ENCODE data around the gene LPCAT3. TPM values are rescaled to one million over a fixed set of nuclear protein-coding genes. Genes with fewer than 3 reads are reported as not detected.

The LPCAT3 gene
- polyA plus RNA-seq, 1 experiment: 37.6 TPM

GRCh38 chr12:6958609-6959057 lies 59.6 kb downstream of the LPCAT3 start:
- Histone ChIP-seq H3K9me3 (ENCODE audit: control insufficient read depth, insufficient read depth, low read length) (no peaks in the 10 kb centered on the region), H3K4me3 (ENCODE audit: low read depth, low read length) (no peak overlapping the region), H3K27me3 (ENCODE audit: control insufficient read depth, insufficient read depth, low read length) (no peaks in the 10 kb centered on the region), H3K27ac (ENCODE audit: low read depth, low read length) (no peak overlapping the region)
- CTCF ChIA-PET: interaction anchor here (0.9 kb wide), 1 partner anchor 67 kb away, joined by 3 read pairs; no protein-coding TSS in a partner anchor
- no peak for TF ChIP-seq CTCF (IDR thresholded peaks at IDR 0.05; ENCODE audit: low read depth, low read length)
- DNase-seq (ENCODE audit: low read depth, low spot score): no peak
- POLR2A ChIA-PET: no interaction called here

- no peak for DNase-seq (ENCODE audit: low read depth, low spot score)
- ChIA-PET POLR2A (no interaction called here), CTCF (interaction anchor here (0.9 kb wide), 1 partner anchor 67 kb away, joined by 3 read pairs; no protein-coding TSS in a partner anchor)
- H3K9me3 ChIP-seq (ENCODE audit: control insufficient read depth, insufficient read depth, low read length): no peaks in the 10 kb centered on the region
- no peaks in the 10 kb centered on the region for H3K27me3 ChIP-seq (ENCODE audit: control insufficient read depth, insufficient read depth, low read length)
- H3K27ac ChIP-seq (ENCODE audit: low read depth, low read length): no peak overlapping the region
- H3K4me3 ChIP-seq (ENCODE audit: low read depth, low read length): no peak overlapping the region
- no peak for TF ChIP-seq CTCF (IDR thresholded peaks at IDR 0.05; ENCODE audit: low read depth, low read length)
Measured at GRCh38 chr12:6957741-6958608, 60.3 kb downstream of the LPCAT3 start.

GRCh38 chr12:6957151-6957701 lies 61.0 kb downstream of the LPCAT3 start:
- ChIA-PET POLR2A (no interaction called here), CTCF (no interaction called here)
- no peak for DNase-seq (ENCODE audit: low read depth, low spot score)
- no peak overlapping the region for H3K4me3 ChIP-seq (ENCODE audit: low read depth, low read length)
- no peaks in the 10 kb centered on the region for H3K9me3 ChIP-seq (ENCODE audit: control insufficient read depth, insufficient read depth, low read length)
- H3K27me3 ChIP-seq (ENCODE audit: control insufficient read depth, insufficient read depth, low read length): no peaks in the 10 kb centered on the region
- no peak for TF ChIP-seq CTCF (IDR thresholded peaks at IDR 0.05; ENCODE audit: low read depth, low read length)
- H3K27ac ChIP-seq (ENCODE audit: low read depth, low read length): no peak overlapping the region

DNA sequence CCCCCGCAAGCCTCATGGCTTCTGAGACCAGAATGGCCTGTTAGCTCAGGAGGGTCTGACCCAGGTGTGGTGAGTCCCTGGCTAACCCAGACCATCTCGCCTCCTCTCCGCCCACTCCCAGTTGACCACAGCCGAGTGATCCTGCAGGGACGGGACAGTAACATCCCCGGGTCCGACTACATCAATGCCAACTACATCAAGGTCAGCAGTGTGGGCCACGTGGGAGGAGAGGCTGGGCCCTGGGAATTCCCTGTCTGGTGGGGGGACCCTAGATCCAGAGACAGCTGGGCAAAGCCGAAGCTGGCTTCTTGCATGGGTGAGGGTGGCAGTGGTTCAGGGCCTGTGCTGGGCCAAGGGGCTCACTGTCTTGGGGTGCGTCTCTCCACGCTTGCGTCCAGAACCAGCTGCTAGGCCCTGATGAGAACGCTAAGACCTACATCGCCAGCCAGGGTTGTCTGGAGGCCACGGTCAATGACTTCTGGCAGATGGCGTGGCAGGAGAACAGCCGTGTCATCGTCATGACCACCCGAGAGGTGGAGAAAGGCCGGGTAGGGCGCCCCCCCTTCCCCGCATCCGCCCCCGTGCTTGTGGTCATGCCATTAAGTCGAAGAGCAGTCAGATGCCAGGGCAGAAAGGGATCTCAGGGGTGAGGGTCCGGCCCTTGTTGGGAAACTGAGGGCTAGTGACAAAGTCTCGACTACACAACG lies 62.1 kb downstream of the LPCAT3 start:
- CTCF ChIA-PET: interaction anchor here (1.7 kb wide), 1 partner anchor 9 kb away, joined by 5 read pairs; no protein-coding TSS in a partner anchor
- TF ChIP-seq CTCF (IDR thresholded peaks at IDR 0.05; ENCODE audit: low read depth, low read length): no peak
- Histone ChIP-seq H3K27ac (ENCODE audit: low read depth, low read length) (no peak overlapping the region), H3K27me3 (ENCODE audit: control insufficient read depth, insufficient read depth, low read length) (no peaks in the 10 kb centered on the region), H3K4me3 (ENCODE audit: low read depth, low read length) (no peak overlapping the region), H3K9me3 (ENCODE audit: control insufficient read depth, insufficient read depth, low read length) (no peaks in the 10 kb centered on the region)
- POLR2A ChIA-PET: no interaction called here
- DNase-seq (ENCODE audit: low read depth, low spot score): no peak

All from AG04450 (cell line).